Calu3 (cell line): ENCODE measurements around the gene FAM124B. TPM values are rescaled to one million over a fixed set of nuclear protein-coding genes. Genes with fewer than 3 reads are reported as not detected.
"Not testable (repeated sequence)": the region's sequence is repeated elsewhere in the genome, so short reads cannot be mapped to it uniquely, and the experiment has no call there.

Source experiments
- BruUV-seq: library from RNA; stranded (reverse); fragments of 400-500 nt; replicated peaks from 2 replicates; lab custom pipeline; 2021; lab: Mats Ljungman, UMichigan
- CTCF ChIA-PET: fragments of 300-600 bp; sonication (Branson Sonifier 250); formaldehyde crosslinking; loops from one replicate; lab custom pipeline; 2022; ENCODE audit warnings: antibody characterized with exemption; lab: Charles Lee
- DNase-seq: peaks from one replicate; pipeline ENCODE4 v3.0.0; 2022
- H3K27ac Mint-ChIP-seq: one replicate; pipeline ENCODE4 v1.8.0; 2022; ENCODE audit warnings: mixed read lengths; ENCODE audit not compliant: unreplicated experiment
- H3K27me3 Mint-ChIP-seq: one replicate; pipeline ENCODE4 v1.8.0; 2022; ENCODE audit warnings: mixed read lengths; ENCODE audit not compliant: unreplicated experiment
- H3K36me3 Mint-ChIP-seq: one replicate; pipeline ENCODE4 v1.8.0; 2022; ENCODE audit warnings: mild to moderate bottlenecking, moderate library complexity, mixed read lengths; ENCODE audit not compliant: insufficient read depth, unreplicated experiment
- H3K4me1 Mint-ChIP-seq: one replicate; pipeline ENCODE4 v1.8.0; 2022; ENCODE audit warnings: mild to moderate bottlenecking, low read depth, mixed read lengths; ENCODE audit not compliant: unreplicated experiment
- H3K4me3 Mint-ChIP-seq: one replicate; pipeline ENCODE4 v1.8.0; 2022; ENCODE audit warnings: mild to moderate bottlenecking, low read depth, moderate library complexity, mixed read lengths; ENCODE audit not compliant: unreplicated experiment
- H3K9me3 Mint-ChIP-seq: one replicate; pipeline ENCODE4 v1.8.0; 2022; ENCODE audit warnings: low read depth, mixed read lengths; ENCODE audit not compliant: unreplicated experiment
- intact Hi-C: fragments of 100-400 bp; cut with micrococcal nuclease; formaldehyde crosslinking; loops from one replicate; pipeline ENCODE4 v1.10.0; 2022; ENCODE audit not compliant: unreplicated experiment
- total RNA-seq: library from RNA; stranded (reverse); gene quantifications from 2 replicates; pipeline ENCODE4 v1.2.3, GENCODE V29; 2022
- TF ChIP-seq, protein P1 (sequence below): fragments of 200-600 bp; IDR thresholded peaks from one replicate; pipeline ENCODE4 v1.8.0; 2022; ENCODE audit warnings: antibody characterized with exemption; ENCODE audit not compliant: unreplicated experiment

Gene FAM124B
- total RNA-seq, 1 experiment from 2014 or later = not detected

DNA sequence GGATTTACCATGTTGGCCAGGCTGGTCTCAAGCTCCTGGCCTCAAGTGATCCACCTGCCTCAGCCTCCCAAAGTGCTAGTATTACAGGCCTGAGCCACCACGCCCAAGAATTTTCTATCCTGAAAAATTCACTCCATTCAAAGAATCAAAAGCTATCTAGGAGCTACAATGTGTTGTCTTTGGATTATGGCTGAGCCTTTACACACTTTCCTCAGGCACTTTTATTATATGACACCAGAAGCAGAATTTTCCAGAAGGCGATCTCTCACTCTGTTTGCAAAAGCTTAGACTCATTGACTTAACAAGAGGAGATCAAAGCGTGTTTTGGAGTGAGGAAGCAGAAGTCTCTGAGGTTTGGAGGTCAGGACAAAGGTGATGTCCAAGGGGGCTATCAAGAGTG is 3.6 kb downstream of the FAM124B start:
- no peak overlapping the region for H3K27ac Mint-ChIP-seq
- no TSS peak for BruUV-seq
- CTCF ChIA-PET = interaction anchor here (0.7 kb wide), 1 partner anchor 15 kb away, joined by 3 read pairs; no protein-coding TSS in a partner anchor

GRCh38 chr2:224397100-224397499 is 4.8 kb downstream of the FAM124B start:
- H3K36me3 Mint-ChIP-seq = not testable (repeated sequence)

More for the DNA sequence above, 3.6 kb downstream of the FAM124B start:
- TF ChIP-seq, protein P1, sequence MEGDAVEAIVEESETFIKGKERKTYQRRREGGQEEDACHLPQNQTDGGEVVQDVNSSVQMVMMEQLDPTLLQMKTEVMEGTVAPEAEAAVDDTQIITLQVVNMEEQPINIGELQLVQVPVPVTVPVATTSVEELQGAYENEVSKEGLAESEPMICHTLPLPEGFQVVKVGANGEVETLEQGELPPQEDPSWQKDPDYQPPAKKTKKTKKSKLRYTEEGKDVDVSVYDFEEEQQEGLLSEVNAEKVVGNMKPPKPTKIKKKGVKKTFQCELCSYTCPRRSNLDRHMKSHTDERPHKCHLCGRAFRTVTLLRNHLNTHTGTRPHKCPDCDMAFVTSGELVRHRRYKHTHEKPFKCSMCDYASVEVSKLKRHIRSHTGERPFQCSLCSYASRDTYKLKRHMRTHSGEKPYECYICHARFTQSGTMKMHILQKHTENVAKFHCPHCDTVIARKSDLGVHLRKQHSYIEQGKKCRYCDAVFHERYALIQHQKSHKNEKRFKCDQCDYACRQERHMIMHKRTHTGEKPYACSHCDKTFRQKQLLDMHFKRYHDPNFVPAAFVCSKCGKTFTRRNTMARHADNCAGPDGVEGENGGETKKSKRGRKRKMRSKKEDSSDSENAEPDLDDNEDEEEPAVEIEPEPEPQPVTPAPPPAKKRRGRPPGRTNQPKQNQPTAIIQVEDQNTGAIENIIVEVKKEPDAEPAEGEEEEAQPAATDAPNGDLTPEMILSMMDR = no peak
- Mint-ChIP-seq H3K4me1 (no peaks in the 10 kb centered on the region), H3K36me3 (no peaks in the 10 kb centered on the region), H3K4me3 (no peak overlapping the region), H3K9me3 (no peaks in the 10 kb centered on the region), H3K27me3 (peaks cover 40% of the 10 kb centered on the region)
- intact Hi-C loops = no loop called here
- no peak for DNase-seq

DNA sequence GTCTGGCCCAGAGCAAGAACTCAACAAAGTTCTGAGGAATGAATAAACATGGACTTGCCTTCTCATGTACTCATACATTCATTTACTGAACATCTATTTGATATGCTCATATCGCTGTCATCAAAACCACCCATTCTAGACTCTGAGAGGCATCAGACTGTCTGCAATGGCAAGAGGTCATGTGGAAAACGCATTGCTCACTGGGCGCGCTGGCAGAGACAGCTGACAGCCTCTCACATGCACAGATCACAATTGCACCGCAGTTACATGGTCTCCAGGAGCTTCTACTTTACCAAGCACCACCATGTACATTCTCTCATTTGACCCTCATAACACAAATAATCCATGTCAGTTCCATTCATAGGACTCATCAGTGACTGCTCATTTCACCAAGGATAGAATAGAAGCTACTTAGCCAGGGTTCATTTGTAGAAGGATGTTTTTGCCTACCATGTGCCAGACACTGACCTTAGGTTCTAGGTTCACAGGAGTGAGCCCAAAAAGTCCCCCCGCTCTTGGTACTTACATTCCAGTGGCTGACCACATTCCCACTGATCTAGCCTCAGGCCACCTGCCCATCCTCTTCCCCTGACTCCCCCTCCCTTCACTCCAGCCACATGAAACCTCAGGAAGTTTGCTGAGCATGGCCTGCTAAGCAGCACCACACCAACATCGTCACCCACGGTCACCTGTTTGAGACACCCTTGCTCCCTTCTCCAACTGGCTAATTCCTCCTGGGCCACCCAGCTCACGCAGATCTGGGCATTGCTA is 6.1 kb downstream of the FAM124B start:
- DNase-seq = no peak
- CTCF ChIA-PET = no interaction called here
- no peaks in the 10 kb centered on the region for H3K9me3 Mint-ChIP-seq
- no peaks in the 10 kb centered on the region for H3K4me1 Mint-ChIP-seq
- no TSS peak for BruUV-seq
- peaks cover 40% of the 10 kb centered on the region for H3K27me3 Mint-ChIP-seq
- no peaks in the 10 kb centered on the region for H3K36me3 Mint-ChIP-seq
- intact Hi-C loops = no loop called here
- H3K27ac Mint-ChIP-seq = no peak overlapping the region
- no peak overlapping the region for H3K4me3 Mint-ChIP-seq
- TF ChIP-seq, protein P1 = no peak

More at GRCh38 chr2:224397100-224397499, 4.8 kb downstream of the FAM124B start:
- DNase-seq, BruUV-seq, CTCF ChIA-PET, intact Hi-C loops, H3K4me3 Mint-ChIP-seq, H3K9me3 Mint-ChIP-seq, H3K4me1 Mint-ChIP-seq, H3K27ac Mint-ChIP-seq: not testable (repeated sequence)
- peaks cover 40% of the 10 kb centered on the region for H3K27me3 Mint-ChIP-seq

DNA sequence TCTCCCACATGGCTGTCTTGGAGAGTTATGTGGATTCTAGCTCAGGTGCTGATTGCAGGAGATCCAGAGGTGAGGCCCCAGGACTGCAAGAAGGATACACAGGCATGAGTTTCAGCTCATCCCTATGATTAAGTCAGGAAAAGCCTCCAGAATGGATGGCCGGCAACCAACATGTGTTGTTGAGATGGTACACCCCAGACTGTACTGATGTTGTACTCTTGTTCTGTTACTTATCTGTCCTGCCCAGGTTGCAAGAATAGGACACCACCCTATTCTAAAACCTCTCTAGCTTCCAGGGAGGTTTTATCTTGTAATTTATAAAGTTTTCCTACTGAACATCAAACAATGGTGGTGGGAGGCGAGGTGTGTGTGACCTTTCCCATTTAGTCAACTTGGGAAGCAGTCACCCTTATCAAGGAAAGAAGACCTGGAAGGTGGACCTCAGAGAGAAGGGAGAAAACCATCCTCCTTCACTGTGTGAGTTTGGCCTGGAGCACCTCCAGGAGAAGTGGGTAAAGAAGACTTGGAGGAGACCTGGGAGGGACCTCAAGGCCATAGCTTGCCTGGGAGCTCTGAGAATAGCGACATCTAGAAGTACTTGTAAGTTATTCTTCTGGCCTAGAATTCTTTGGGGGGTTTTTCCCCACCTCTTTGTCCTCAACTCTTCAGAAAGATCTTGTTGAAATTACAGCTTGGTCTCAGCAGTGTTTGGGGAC is 8.6 kb downstream of the FAM124B start:
- intact Hi-C loops = no loop called here
- DNase-seq = no peak
- TF ChIP-seq, protein P1 = no peak
- Mint-ChIP-seq H3K36me3 (no peaks in the 10 kb centered on the region), H3K9me3 (no peaks in the 10 kb centered on the region), H3K27ac (no peak overlapping the region), H3K4me3 (no peak overlapping the region), H3K27me3 (peaks cover 40% of the 10 kb centered on the region), H3K4me1 (no peaks in the 10 kb centered on the region)
- no TSS peak for BruUV-seq
- CTCF ChIA-PET = no interaction called here
